Keratinocyte (primary cell): ENCODE measurements around the gene MAB21L2. TPM values are rescaled to one million over a fixed set of nuclear protein-coding genes. Genes with fewer than 3 reads are reported as not detected.

Experiments used
- DNase-seq: peaks from one replicate; pipeline ENCODE4 v3.0.0-alpha.2; 2011; ENCODE audit warnings: low read depth, missing footprints, low spot score
- FAIRE-seq: peaks from 2 replicates; lab custom pipeline; 2011; peaks lifted over from hg19 to GRCh38; lab: Jason Lieb, UNC
- H2AFZ ChIP-seq: 2 replicates; pipeline ENCODE4 v1.6.0; 2012; ENCODE audit warnings: low read length, control low read depth, inconsistent platforms; ENCODE audit not compliant: control insufficient read depth
- H3K27ac ChIP-seq: 2 replicates; pipeline ENCODE4 v1.5.1; 2011; ENCODE audit warnings: low read length; ENCODE audit not compliant: control insufficient read depth, insufficient read depth
- H3K27me3 ChIP-seq: 3 replicates; pipeline ENCODE4 v1.6.0; 2011; ENCODE audit warnings: low read length; ENCODE audit not compliant: control insufficient read depth, insufficient read depth; ENCODE audit errors: extremely low read depth
- H3K36me3 ChIP-seq, 2 experiments: 2 replicates in 1 of 2; 3 replicates in 1 of 2; pipeline ENCODE4 v1.5.1; 2011; ENCODE audit warnings: low read length in 2 of 2, mild to moderate bottlenecking in 1 of 2; ENCODE audit not compliant: control insufficient read depth in 2 of 2, insufficient read depth in 2 of 2; ENCODE audit errors: extremely low read depth in 1 of 2
- H3K4me1 ChIP-seq: 3 replicates; pipeline ENCODE4 v1.5.1; 2011; ENCODE audit warnings: low read length; ENCODE audit not compliant: control insufficient read depth, insufficient read depth; ENCODE audit errors: extremely low read depth
- H3K4me2 ChIP-seq: 3 replicates; pipeline ENCODE4 v1.6.0; 2011; ENCODE audit warnings: low read depth, low read length; ENCODE audit not compliant: control insufficient read depth, insufficient read depth; ENCODE audit errors: extremely low read depth
- H3K4me3 ChIP-seq, 3 experiments: fragments of 200-600 bp in 1 of 3; sonication (generic) in 1 of 3; 2 replicates in 2 of 3; 3 replicates in 1 of 3; pipeline ENCODE4 v1.5.1; 2011 to 2016; ENCODE audit warnings: low read length in 3 of 3, mild to moderate bottlenecking in 3 of 3, control low read depth in 2 of 3, inconsistent platforms in 1 of 3, low read depth in 1 of 3, mixed read lengths in 1 of 3, mixed run types in 1 of 3, moderate library complexity in 1 of 3; ENCODE audit not compliant: control insufficient read depth in 2 of 3, insufficient read depth in 2 of 3; ENCODE audit errors: extremely low read depth in 1 of 3
- H3K79me2 ChIP-seq: 2 replicates; pipeline ENCODE4 v1.6.0; 2012; ENCODE audit warnings: low read length; ENCODE audit not compliant: control insufficient read depth, insufficient read depth
- H3K9ac ChIP-seq: 3 replicates; pipeline ENCODE4 v1.6.0; 2011; ENCODE audit warnings: low read length; ENCODE audit not compliant: control insufficient read depth, insufficient read depth; ENCODE audit errors: extremely low read depth
- H3K9me1 ChIP-seq: 3 replicates; pipeline ENCODE4 v1.6.0; 2011; ENCODE audit warnings: low read length; ENCODE audit not compliant: control insufficient read depth, insufficient read depth; ENCODE audit errors: extremely low read depth
- H3K9me3 ChIP-seq: 2 replicates; pipeline ENCODE4 v1.5.1; 2012; ENCODE audit warnings: low read depth, low read length; ENCODE audit not compliant: control insufficient read depth
- H4K20me1 ChIP-seq: 3 replicates; pipeline ENCODE4 v1.6.0; 2011; ENCODE audit warnings: low read length; ENCODE audit not compliant: control insufficient read depth, insufficient read depth; ENCODE audit errors: extremely low read depth
- EZH2 ChIP-seq: IDR thresholded peaks from one replicate; pipeline ENCODE4 v1.6.1; 2012; ENCODE audit warnings: inconsistent platforms, mild to moderate bottlenecking, low read length, moderate library complexity
- dilution Hi-C: fragments of 300-500 bp; cut with MboI; formaldehyde crosslinking; loops from one replicate; pipeline ENCODE4 v1.7.0; 2020; ENCODE audit warnings: low sequenced_read_pairs; ENCODE audit not compliant: extremely low pct_ligation_motif_present
- polyA plus RNA-seq, 5 experiments: library from polyadenylated mRNA; depleted of rRNA in 3 of 5; stranded (reverse) in 3 of 5; stranded (forward) in 1 of 5; unstranded in 1 of 5; fragments of >200 nt; gene quantifications; 1 replicate in 1 of 5; 2 replicates in 3 of 5; 3 replicates in 1 of 5; pipeline versions ENCODE4 v1.2.1 to v1.2.3, GENCODE V29; 2011 to 2012; ENCODE audit warnings: missing spikeins in 2 of 5, low read depth in 1 of 5, low replicate concordance in 1 of 5
- TF ChIP-seq, protein P1 (sequence below), 3 experiments: IDR thresholded peaks in 1 of 3; conservative IDR thresholded peaks in 1 of 3; optimal IDR thresholded peaks in 1 of 3; 2 replicates in 2 of 3; 3 replicates in 1 of 3; pipeline versions ENCODE3 to v1.5.1; 2011; ENCODE audit warnings: low read length in 3 of 3, mild to moderate bottlenecking in 3 of 3, moderate library complexity in 2 of 3, control low read depth in 1 of 3, inconsistent platforms in 1 of 3; ENCODE audit not compliant: insufficient read depth in 2 of 3; ENCODE audit errors: extremely low read depth in 1 of 3

Gene MAB21L2
- polyA plus RNA-seq, 1 donor (not counting 4 experiments of a cell fraction or from before 2014, with no cell fraction given): not detected

DNA sequence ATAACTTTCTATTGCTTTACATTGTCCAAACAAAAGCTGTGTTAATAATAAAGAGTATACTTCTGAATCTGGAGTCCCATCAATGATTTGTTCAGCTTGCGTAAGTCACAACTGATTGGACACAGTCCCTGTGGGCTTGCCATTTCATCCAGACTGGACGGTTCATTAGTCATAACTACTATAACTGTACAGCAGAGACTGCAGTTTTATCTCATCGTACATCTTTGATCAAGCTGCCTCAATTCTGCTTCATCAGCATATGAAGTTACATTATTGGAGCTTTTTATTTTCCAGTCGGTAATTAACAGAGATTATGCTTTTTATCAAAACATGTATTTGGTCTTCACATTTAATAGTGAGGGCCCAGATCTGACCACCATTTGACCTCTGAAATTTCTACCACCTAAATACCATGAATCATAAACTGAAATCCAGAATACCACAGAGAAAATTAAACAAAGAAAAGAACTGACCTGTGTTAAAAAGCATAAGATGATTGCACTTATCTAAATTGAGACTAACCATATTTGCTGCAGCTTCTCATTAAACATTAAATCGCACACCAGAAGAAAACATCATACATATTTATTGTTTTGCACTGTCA is 12.5 kb upstream of the MAB21L2 start:
- peaks cover 3% of the 10 kb centered on the region for H3K9me3 ChIP-seq
- no peaks in the 10 kb centered on the region for H3K27me3 ChIP-seq
- H3K27ac ChIP-seq: no peak overlapping the region
- no peak overlapping the region for H3K9ac ChIP-seq
- H3K79me2 ChIP-seq: no peaks in the 10 kb centered on the region
- TF ChIP-seq, protein P1, sequence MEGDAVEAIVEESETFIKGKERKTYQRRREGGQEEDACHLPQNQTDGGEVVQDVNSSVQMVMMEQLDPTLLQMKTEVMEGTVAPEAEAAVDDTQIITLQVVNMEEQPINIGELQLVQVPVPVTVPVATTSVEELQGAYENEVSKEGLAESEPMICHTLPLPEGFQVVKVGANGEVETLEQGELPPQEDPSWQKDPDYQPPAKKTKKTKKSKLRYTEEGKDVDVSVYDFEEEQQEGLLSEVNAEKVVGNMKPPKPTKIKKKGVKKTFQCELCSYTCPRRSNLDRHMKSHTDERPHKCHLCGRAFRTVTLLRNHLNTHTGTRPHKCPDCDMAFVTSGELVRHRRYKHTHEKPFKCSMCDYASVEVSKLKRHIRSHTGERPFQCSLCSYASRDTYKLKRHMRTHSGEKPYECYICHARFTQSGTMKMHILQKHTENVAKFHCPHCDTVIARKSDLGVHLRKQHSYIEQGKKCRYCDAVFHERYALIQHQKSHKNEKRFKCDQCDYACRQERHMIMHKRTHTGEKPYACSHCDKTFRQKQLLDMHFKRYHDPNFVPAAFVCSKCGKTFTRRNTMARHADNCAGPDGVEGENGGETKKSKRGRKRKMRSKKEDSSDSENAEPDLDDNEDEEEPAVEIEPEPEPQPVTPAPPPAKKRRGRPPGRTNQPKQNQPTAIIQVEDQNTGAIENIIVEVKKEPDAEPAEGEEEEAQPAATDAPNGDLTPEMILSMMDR (optimal IDR thresholded peaks at IDR 0.05 in 1 of 3, IDR thresholded peaks at IDR 0.05 in 1 of 3, conservative IDR thresholded peaks at IDR 0.05 in 1 of 3; ENCODE audit: extremely low read depth in 1 of 3, insufficient read depth in 2 of 3, low read length in 3 of 3): no peak
- H2AFZ ChIP-seq: no peak overlapping the region
- H3K4me1 ChIP-seq: peaks cover 5% of the 10 kb centered on the region
- no peaks in the 10 kb centered on the region for H3K36me3 ChIP-seq
- H4K20me1 ChIP-seq: no peaks in the 10 kb centered on the region
- no peak overlapping the region for H3K4me3 ChIP-seq
- no peaks in the 10 kb centered on the region for H3K9me1 ChIP-seq
- dilution Hi-C loops: no loop called here
- no peak overlapping the region for H3K4me2 ChIP-seq
- FAIRE-seq (peak; percentile 41), DNase-seq (no peak)

DNA sequence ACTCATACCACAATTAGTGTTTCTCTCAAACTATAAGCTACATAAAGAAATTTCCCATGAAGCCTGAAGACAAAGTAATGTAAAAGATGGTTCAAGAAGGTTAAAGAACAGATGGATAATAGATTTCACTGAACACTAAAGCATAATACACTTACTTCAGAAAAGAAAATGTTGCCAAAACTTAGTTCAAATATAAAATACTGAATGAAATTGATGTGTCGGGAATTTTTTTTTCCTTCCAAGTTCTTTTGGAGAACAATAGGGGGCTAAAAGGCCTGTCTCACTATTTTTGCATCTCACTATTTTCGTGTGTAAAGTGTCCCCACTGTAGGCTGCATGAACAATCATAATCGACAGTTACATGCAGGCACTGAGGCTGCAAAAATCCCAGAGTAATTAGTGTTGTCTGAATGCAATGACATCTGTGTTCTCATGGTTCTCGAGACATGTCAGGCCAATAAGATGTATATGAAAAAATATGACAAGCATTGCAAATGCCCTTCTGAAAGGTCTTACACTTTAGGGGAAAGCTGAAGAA is 11.9 kb upstream of the MAB21L2 start:
- DNase-seq (no peak), FAIRE-seq (no peak)
- H2AFZ ChIP-seq: no peak overlapping the region
- no peak overlapping the region for H3K9ac ChIP-seq
- H4K20me1 ChIP-seq: no peaks in the 10 kb centered on the region
- no peaks in the 10 kb centered on the region for H3K79me2 ChIP-seq
- TF ChIP-seq EZH2: no peak
- TF ChIP-seq, protein P1 (optimal IDR thresholded peaks at IDR 0.05 in 1 of 3, IDR thresholded peaks at IDR 0.05 in 1 of 3, conservative IDR thresholded peaks at IDR 0.05 in 1 of 3; ENCODE audit: extremely low read depth in 1 of 3, insufficient read depth in 2 of 3, low read length in 3 of 3): no peak
- no peaks in the 10 kb centered on the region for H3K36me3 ChIP-seq
- H3K27ac ChIP-seq: no peak overlapping the region
- peaks cover 1% of the 10 kb centered on the region for H3K9me3 ChIP-seq
- H3K4me2 ChIP-seq: no peak overlapping the region
- H3K27me3 ChIP-seq: no peaks in the 10 kb centered on the region
- H3K4me1 ChIP-seq: peaks cover 5% of the 10 kb centered on the region
- H3K9me1 ChIP-seq: no peaks in the 10 kb centered on the region
- no peak overlapping the region for H3K4me3 ChIP-seq
- dilution Hi-C loops: no loop called here
